Endometrial microvascular endothelial cells (primary cell): ENCODE data around the gene GPR101. TPM values are rescaled to one million over a fixed set of nuclear protein-coding genes. Genes with fewer than 3 reads are reported as not detected.
"Not testable (repeated sequence)": the region's sequence is repeated elsewhere in the genome, so short reads cannot be mapped to it uniquely, and the experiment has no call there.

Source experiments
- in situ Hi-C: cut with HindIII; loops from 2 replicates; pipeline ENCODE4 v1.10.0; 2017; ENCODE audit warnings: low sequenced_read_pairs, low pct_unique_long_range_greater_than_20kb; ENCODE audit errors: inconsistent ontology term
- total RNA-seq: library from RNA; depleted of rRNA; stranded (reverse); fragments of >200 nt; gene quantifications from one replicate; pipeline ENCODE4 v1.2.3, GENCODE V29; 2015; ENCODE audit errors: inconsistent ontology term

Gene GPR101
- total RNA-seq, 1 donor from 2014 or later: not detected

- in situ Hi-C loops: no loop called here
Observed at GRCh38 chrX:137031039-137031438, 2.8 kb downstream of the GPR101 start.

- in situ Hi-C loops: no loop called here
Observed at GRCh38 chrX:137028699-137029098, 5.1 kb downstream of the GPR101 start.

- in situ Hi-C loops: no loop called here
Observed at GRCh38 chrX:137025930-137026329, 7.9 kb downstream of the GPR101 start.

- in situ Hi-C loops: not testable (repeated sequence)
Observed at GRCh38 chrX:137000236-137000635, 33.6 kb downstream of the GPR101 start.

GRCh38 chrX:136999024-136999423, 34.8 kb downstream of the GPR101 start:
- in situ Hi-C loops: no loop called here

Other genes starting within 250 kb of the GPR101 start
- gene RBMX, start 153.3 kb downstream of the GPR101 start, total RNA-seq: 266 TPM